SJSA1 (cell line): ENCODE results near the gene UNC79. TPM values are rescaled to one million over a fixed set of nuclear protein-coding genes. Genes with fewer than 3 reads are reported as not detected.
"Not testable (repeated sequence)": the region's sequence is repeated elsewhere in the genome, so short reads cannot be mapped to it uniquely, and the experiment has no call there.

ENCODE experiments used
- DNase-seq, 2 experiments: peaks; one replicate each; pipeline ENCODE4 v3.0.0-alpha.2; 2015 to 2020; ENCODE audit warnings: low spot score in 2 of 2, low read depth in 1 of 2
- H3K27ac ChIP-seq: fragments of 250-450 bp; sonication (Bioruptor Pico); 2 replicates; pipeline ENCODE4 v1.5.1; 2020; ENCODE audit warnings: mild to moderate bottlenecking, moderate library complexity
- H3K27me3 ChIP-seq: fragments of 250-450 bp; sonication (Bioruptor Pico); replicated peaks from 2 replicates; pipeline ENCODE4 v1.5.1; 2020; ENCODE audit warnings: mild to moderate bottlenecking, moderate library complexity
- H3K36me3 ChIP-seq: fragments of 250-450 bp; sonication (Bioruptor Pico); 2 replicates; pipeline ENCODE4 v1.5.1; 2020; ENCODE audit warnings: mild to moderate bottlenecking
- H3K4me1 ChIP-seq: fragments of 250-450 bp; sonication (Bioruptor Pico); replicated peaks from 2 replicates; pipeline ENCODE4 v1.6.1; 2021; ENCODE audit warnings: mild to moderate bottlenecking
- H3K4me3 ChIP-seq: fragments of 250-450 bp; sonication (Bioruptor Pico); 2 replicates; pipeline ENCODE4 v1.5.1; 2020; ENCODE audit warnings: mild to moderate bottlenecking
- H3K9me3 ChIP-seq: fragments of 250-450 bp; sonication (Bioruptor Pico); replicated peaks from 2 replicates; pipeline ENCODE4 v1.5.1; 2020; ENCODE audit warnings: mild to moderate bottlenecking
- total RNA-seq: library from RNA; depleted of rRNA; stranded (reverse); fragments of >200 nt; shearing (Covaris generic); gene quantifications from 2 replicates; pipeline ENCODE4 v1.2.3, GENCODE V29; 2014; rRNA removed

Gene UNC79
- total RNA-seq: 0.05 and 0.13 TPM in 2 replicates

DNA sequence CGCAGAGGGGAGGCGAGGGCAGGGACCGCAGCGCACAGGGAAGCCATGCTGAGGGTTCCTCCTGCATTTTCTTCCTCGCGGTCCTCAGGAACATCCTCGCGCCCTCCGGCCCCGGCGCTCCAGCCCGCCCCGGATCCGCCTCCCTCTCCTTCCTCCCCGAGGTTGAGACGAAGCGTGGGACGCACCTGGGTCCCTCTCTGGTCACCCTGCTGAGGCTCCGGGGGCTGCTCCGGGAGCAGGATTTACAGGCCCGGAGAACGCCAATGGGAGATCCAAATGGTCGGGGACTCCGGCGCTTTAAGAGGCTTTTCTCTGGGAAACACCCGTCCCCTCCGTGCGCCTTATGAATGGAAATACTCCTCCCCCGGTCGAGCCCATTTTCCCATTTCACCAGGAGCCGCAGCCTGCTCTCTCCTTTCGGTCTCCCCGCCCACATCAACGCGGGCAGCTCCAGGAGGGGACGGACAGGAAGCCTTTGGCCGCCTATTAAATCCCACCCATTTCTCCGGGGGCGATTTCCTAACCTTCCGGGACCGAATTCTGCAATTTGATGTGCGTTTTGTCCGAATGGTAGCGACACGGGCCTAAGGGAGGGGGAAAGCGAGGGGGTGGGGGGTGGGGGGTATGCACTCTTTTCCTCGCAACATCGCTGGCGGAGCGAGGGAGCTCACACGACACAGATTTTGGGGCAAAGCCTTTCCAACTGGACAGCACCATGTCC, at the start of gene UNC79:
TSS of gene UNC79 (plus strand) at position 625 of the 721 bp plus-strand sequence. CDS start at position 716, 91 bp downstream.
- Histone ChIP-seq H3K4me3 (no peak within 1 kb of the TSS), H3K9me3 (no peaks in the 10 kb centered on the region), H3K27me3 (peaks cover 6% of the 10 kb centered on the region), H3K4me1 (no peaks in the 10 kb centered on the region), H3K27ac (no peak within 1 kb of the TSS), H3K36me3 (no peaks in the 10 kb centered on the region)
- no peak for DNase-seq

- Histone ChIP-seq H3K4me1 (no peaks in the 10 kb centered on the region), H3K36me3 (no peaks in the 10 kb centered on the region), H3K27me3 (peaks cover 3% of the 10 kb centered on the region; the same call in 1 of the 2 replicates), H3K27ac (no peak overlapping the region), H3K9me3 (no peaks in the 10 kb centered on the region), H3K4me3 (no peak overlapping the region)
- DNase-seq: no peak
These were observed 49.1 kb upstream of the UNC79 start for GRCh38 chr14:93381644-93382043.

- not testable (repeated sequence) for H3K4me1 ChIP-seq, H3K27ac ChIP-seq, DNase-seq, H3K9me3 ChIP-seq, H3K36me3 ChIP-seq, H3K27me3 ChIP-seq, H3K4me3 ChIP-seq
These were observed 46.5 kb upstream of the UNC79 start for GRCh38 chr14:93384256-93384655.

DNA sequence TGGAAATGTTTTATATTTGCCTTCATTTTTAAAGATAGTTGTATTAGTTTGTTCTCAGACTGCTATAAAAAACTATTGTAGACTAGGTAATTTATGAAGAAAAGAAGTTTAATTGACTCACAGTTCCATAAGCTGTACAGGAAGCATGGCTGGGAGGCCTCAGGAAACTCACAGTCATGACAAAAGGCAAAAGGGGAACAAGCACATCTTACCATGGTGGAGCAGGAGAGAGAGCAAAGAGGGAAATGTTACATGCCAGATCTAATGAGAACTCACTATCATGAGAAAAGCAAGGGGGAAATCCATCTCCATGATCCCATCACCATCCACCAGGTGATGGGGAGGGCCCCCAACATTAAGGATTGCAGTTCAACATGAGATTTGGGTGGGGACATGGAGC, 35.5 kb upstream of the UNC79 start:
- no peaks in the 10 kb centered on the region for H3K27me3 ChIP-seq
- no peak overlapping the region for H3K27ac ChIP-seq
- DNase-seq: no peak

GRCh38 chr14:93396456-93396855, 34.3 kb upstream of the UNC79 start:
- no peaks in the 10 kb centered on the region for H3K9me3 ChIP-seq

More for the DNA sequence above, 35.5 kb upstream of the UNC79 start:
- Histone ChIP-seq H3K4me3 (no peak overlapping the region), H3K9me3 (no peaks in the 10 kb centered on the region), H3K4me1 (no peaks in the 10 kb centered on the region), H3K36me3 (no peaks in the 10 kb centered on the region)

GRCh38 chr14:93398491-93398890, 32.2 kb upstream of the UNC79 start:
- DNase-seq: no peak
- H3K27me3 ChIP-seq: no peaks in the 10 kb centered on the region
- no peak overlapping the region for H3K27ac ChIP-seq
- no peaks in the 10 kb centered on the region for H3K36me3 ChIP-seq
- no peak overlapping the region for H3K4me3 ChIP-seq
- H3K4me1 ChIP-seq: no peaks in the 10 kb centered on the region
- H3K9me3 ChIP-seq: no peaks in the 10 kb centered on the region

More at GRCh38 chr14:93396456-93396855, 34.3 kb upstream of the UNC79 start:
- Histone ChIP-seq H3K4me1 (no peaks in the 10 kb centered on the region), H3K27me3 (no peaks in the 10 kb centered on the region), H3K36me3 (no peaks in the 10 kb centered on the region), H3K27ac (no peak overlapping the region), H3K4me3 (no peak overlapping the region)
- no peak for DNase-seq

DNA sequence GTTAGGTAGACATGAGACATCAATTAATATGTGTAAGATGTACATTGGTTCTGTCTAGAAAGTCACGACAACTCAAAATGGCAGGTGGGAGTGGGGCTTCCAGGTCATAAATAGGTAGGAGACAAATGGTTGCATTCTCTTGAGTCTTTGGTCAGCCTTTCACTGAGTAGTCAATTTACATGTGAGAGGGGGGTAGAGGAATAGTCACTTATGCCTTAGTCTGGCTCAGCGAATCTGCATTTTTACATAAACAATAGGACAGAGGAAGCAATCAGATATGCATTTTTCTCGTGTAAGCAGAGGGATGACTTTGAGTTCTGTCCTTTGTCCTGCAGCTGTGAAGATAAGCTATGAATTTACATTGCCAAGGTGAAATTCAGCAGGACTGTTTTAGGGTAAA, 27.8 kb upstream of the UNC79 start:
- Histone ChIP-seq H3K27me3 (no peaks in the 10 kb centered on the region), H3K9me3 (no peaks in the 10 kb centered on the region), H3K4me1 (no peaks in the 10 kb centered on the region), H3K36me3 (no peaks in the 10 kb centered on the region), H3K4me3 (no peak overlapping the region), H3K27ac (no peak overlapping the region)
- DNase-seq: no peak

- Histone ChIP-seq H3K27ac (no peak overlapping the region), H3K27me3 (no peaks in the 10 kb centered on the region)
- DNase-seq: no peak
These were observed 20.7 kb upstream of the UNC79 start for GRCh38 chr14:93410021-93410420.

GRCh38 chr14:93410893-93411292, 19.8 kb upstream of the UNC79 start:
- Histone ChIP-seq H3K4me1 (no peaks in the 10 kb centered on the region), H3K27me3 (no peaks in the 10 kb centered on the region), H3K9me3 (no peaks in the 10 kb centered on the region), H3K27ac (no peak overlapping the region), H3K4me3 (no peak overlapping the region), H3K36me3 (no peaks in the 10 kb centered on the region)
- no peak for DNase-seq

More at GRCh38 chr14:93410021-93410420, 20.7 kb upstream of the UNC79 start:
- no peaks in the 10 kb centered on the region for H3K36me3 ChIP-seq
- H3K4me3 ChIP-seq: no peak overlapping the region
- H3K4me1 ChIP-seq: no peaks in the 10 kb centered on the region
- no peaks in the 10 kb centered on the region for H3K9me3 ChIP-seq

- H3K27me3 ChIP-seq, H3K36me3 ChIP-seq, H3K9me3 ChIP-seq, H3K4me1 ChIP-seq, DNase-seq, H3K4me3 ChIP-seq, H3K27ac ChIP-seq: not testable (repeated sequence)
These were observed 5.6 kb upstream of the UNC79 start for GRCh38 chr14:93425136-93425535.

DNA sequence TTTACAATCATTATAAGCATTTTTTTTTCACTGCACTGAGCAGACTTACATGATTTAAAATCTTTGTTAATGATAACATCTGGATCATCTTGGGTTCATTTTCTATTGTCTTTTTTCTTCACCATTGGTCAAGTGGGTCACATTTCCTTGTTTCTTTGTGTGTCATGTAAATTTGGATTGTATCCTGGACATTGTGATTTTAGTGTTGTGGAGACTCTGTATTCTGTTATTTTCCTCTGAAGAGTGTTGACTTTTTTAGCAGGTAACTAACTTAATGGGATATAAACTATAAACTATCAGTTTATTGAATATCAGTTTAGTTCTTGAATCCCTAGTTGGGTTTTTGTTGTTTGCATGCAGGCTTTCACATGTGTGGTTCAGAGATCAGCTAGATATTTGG, 4.0 kb upstream of the UNC79 start:
- H3K27ac ChIP-seq: no peak overlapping the region
- DNase-seq: no peak
- no peaks in the 10 kb centered on the region for H3K4me1 ChIP-seq
- no peaks in the 10 kb centered on the region for H3K9me3 ChIP-seq
- H3K36me3 ChIP-seq: no peaks in the 10 kb centered on the region
- peaks cover 3% of the 10 kb centered on the region for H3K27me3 ChIP-seq
- no peak overlapping the region for H3K4me3 ChIP-seq

DNA sequence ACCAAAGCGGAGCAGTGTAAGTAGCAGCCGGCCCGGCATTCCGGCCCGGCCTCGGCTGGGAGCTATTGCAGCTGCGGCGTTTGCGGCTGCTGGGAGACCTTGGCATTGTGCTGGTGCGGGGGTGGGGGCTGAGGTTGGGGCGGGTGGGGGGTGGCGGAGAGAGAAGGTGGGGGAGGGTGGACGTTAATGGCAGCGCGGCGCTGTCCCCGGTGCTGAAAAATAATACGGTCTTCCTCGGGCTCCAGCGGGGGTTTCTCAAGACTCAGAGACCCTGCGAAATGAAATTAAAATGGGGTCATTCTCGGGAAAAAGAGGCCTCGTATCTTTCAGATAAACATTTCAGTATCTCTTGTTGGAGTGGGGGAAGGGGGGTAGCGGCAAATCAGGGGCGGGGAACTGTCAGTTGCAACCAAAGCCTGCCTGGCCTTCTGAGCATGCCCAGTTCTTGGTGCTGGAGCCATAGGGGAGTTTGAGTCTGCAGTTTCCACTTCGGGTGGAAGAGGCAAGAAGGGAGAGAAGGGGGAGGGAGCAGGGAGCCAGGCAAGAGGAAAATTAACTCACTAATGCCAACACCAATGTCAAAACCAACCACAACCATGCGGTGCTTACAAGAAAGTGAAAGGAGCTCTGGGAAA, 414 bp downstream of the UNC79 start:
- Histone ChIP-seq H3K9me3 (no peaks in the 10 kb centered on the region), H3K27ac (no peak overlapping the region)

GRCh38 chr14:93454224-93454623, 23.5 kb downstream of the UNC79 start:
- H3K4me1 ChIP-seq: no peaks in the 10 kb centered on the region
- H3K27me3 ChIP-seq: no peaks in the 10 kb centered on the region; the same call in 1 of the 2 replicates
- no peaks in the 10 kb centered on the region for H3K9me3 ChIP-seq
- no peak overlapping the region for H3K27ac ChIP-seq
- no peak overlapping the region for H3K4me3 ChIP-seq
- no peak for DNase-seq
- no peaks in the 10 kb centered on the region for H3K36me3 ChIP-seq

More for the DNA sequence above, 414 bp downstream of the UNC79 start:
- H3K36me3 ChIP-seq: no peaks in the 10 kb centered on the region
- H3K4me1 ChIP-seq: no peaks in the 10 kb centered on the region
- no peak overlapping the region for H3K4me3 ChIP-seq
- H3K27me3 ChIP-seq: peaks cover 6% of the 10 kb centered on the region
- DNase-seq: no peak

- H3K4me3 ChIP-seq: no peak overlapping the region
- no peaks in the 10 kb centered on the region for H3K9me3 ChIP-seq
- H3K27ac ChIP-seq: no peak overlapping the region
- H3K4me1 ChIP-seq: no peaks in the 10 kb centered on the region
- no peak for DNase-seq
- H3K27me3 ChIP-seq: no peaks in the 10 kb centered on the region; the same call in 1 of the 2 replicates
- no peaks in the 10 kb centered on the region for H3K36me3 ChIP-seq
These were observed 25.6 kb downstream of the UNC79 start for GRCh38 chr14:93456356-93456755.
